AG09309 (cell line): Measurements from ENCODE around the gene WDR20.
A peak's percentile ranks its signal among the peaks of the same experiment; 100 is the strongest.

ENCODE experiments used
- DNase-seq: peaks from one replicate; pipeline ENCODE4 v3.0.0-alpha.2; 2010; ENCODE audit warnings: low read depth
- H3K4me3 ChIP-seq: 2 replicates; pipeline ENCODE4 v1.5.1; 2011; ENCODE audit warnings: mild to moderate bottlenecking, low read depth, low read length, moderate library complexity; ENCODE audit not compliant: control insufficient read depth
- CTCF ChIP-seq: IDR thresholded peaks from 2 replicates; pipeline ENCODE4 v1.5.1; 2011; ENCODE audit warnings: mild to moderate bottlenecking, low read depth, low read length, inconsistent platforms; ENCODE audit not compliant: insufficient read depth, control insufficient read depth; ENCODE audit errors: missing control alignments

WDR20 gene

GRCh38 chr14:102139286-102140026, at the start of gene WDR20:
Gene WDR20, plus strand, starts transcription at chr14:102139897. Its CDS starts 27 bp downstream, at chr14:102139924.
- TF ChIP-seq CTCF, result no peak
- H3K4me3 ChIP-seq, result peak within 1 kb of the TSS; percentile 100
- peak; percentile 77 for DNase-seq

- no peak for DNase-seq
- no peak for TF ChIP-seq CTCF
- no peak overlapping the region for H3K4me3 ChIP-seq
Measured at GRCh38 chr14:102090713-102091112, 49.0 kb upstream of the WDR20 start.

GRCh38 chr14:102092806-102093205, 46.9 kb upstream of the WDR20 start:
- TF ChIP-seq CTCF, result no peak
- DNase-seq, result no peak
- no peak overlapping the region for H3K4me3 ChIP-seq

GRCh38 chr14:102094101-102094500, 45.6 kb upstream of the WDR20 start:
- H3K4me3 ChIP-seq, result no peak overlapping the region
- DNase-seq, result no peak
- TF ChIP-seq CTCF, result no peak

- no peak overlapping the region for H3K4me3 ChIP-seq
- no peak for DNase-seq
- no peak for TF ChIP-seq CTCF
Measured at GRCh38 chr14:102095231-102095870, 44.3 kb upstream of the WDR20 start.

- DNase-seq, result no peak
- no peak overlapping the region for H3K4me3 ChIP-seq
- no peak for TF ChIP-seq CTCF
Measured at GRCh38 chr14:102095871-102096568, 43.7 kb upstream of the WDR20 start.
